Lung (tissue), 12 donors: ENCODE results near the gene RNH1. TPM values are rescaled to one million over a fixed set of nuclear protein-coding genes. Genes with fewer than 3 reads are reported as not detected.

Source experiments
- ATAC-seq: fragments of 200-7000 bp; cut with Tn5 transposase; one replicate; pipeline ENCODE4 v1.9.1; 2020; ENCODE audit warnings: moderate number of reproducible peaks; ENCODE audit not compliant: insufficient read depth, low FRiP score
- DNase-seq, 3 donors: peaks; one replicate each; pipeline ENCODE4 v3.0.0-alpha.2; 2013 to 2017
- H3K27ac ChIP-seq, 2 donors: one replicate each; pipeline ENCODE4 v1.5.1; 2013; ENCODE audit warnings: mild to moderate bottlenecking in 2 of 2, moderate library complexity in 2 of 2, control low read depth in 1 of 2, inconsistent platforms in 1 of 2, low read depth in 1 of 2, low read length in 1 of 2
- H3K27me3 ChIP-seq, 3 donors: one replicate each; pipeline ENCODE4 v1.5.1; 2013; ENCODE audit warnings: low read length in 2 of 3; ENCODE audit not compliant: control insufficient read depth in 3 of 3, insufficient read depth in 3 of 3
- H3K36me3 ChIP-seq, 4 donors: one replicate each; pipeline ENCODE4 v1.5.1; 2013; ENCODE audit warnings: low read length in 4 of 4, mild to moderate bottlenecking in 1 of 4, moderate library complexity in 1 of 4; ENCODE audit not compliant: control insufficient read depth in 4 of 4, insufficient read depth in 4 of 4
- H3K4me1 ChIP-seq, 5 donors: one replicate each; pipeline ENCODE4 v1.5.1; 2013; ENCODE audit warnings: low read length in 5 of 5, mild to moderate bottlenecking in 2 of 5, moderate library complexity in 1 of 5; ENCODE audit not compliant: control insufficient read depth in 5 of 5, insufficient read depth in 5 of 5
- H3K4me3 ChIP-seq: one replicate; pipeline ENCODE4 v1.5.1; 2013; ENCODE audit warnings: mild to moderate bottlenecking, control low read depth, moderate library complexity
- H3K9ac ChIP-seq, 2 donors: one replicate each; pipeline ENCODE4 v1.5.1; 2013; ENCODE audit warnings: low read length in 2 of 2, control low read depth in 1 of 2; ENCODE audit not compliant: insufficient read depth in 1 of 2
- H3K9me3 ChIP-seq, 4 donors: one replicate each; pipeline ENCODE4 v1.5.1; 2013; ENCODE audit warnings: low read length in 3 of 4, mild to moderate bottlenecking in 1 of 4, moderate library complexity in 1 of 4; ENCODE audit not compliant: control insufficient read depth in 4 of 4, insufficient read depth in 3 of 4
- CTCF ChIP-seq: IDR thresholded peaks from 2 replicates; pipeline ENCODE4 v1.5.1; 2012; ENCODE audit warnings: mild to moderate bottlenecking; ENCODE audit errors: control extremely low read depth, extremely low read depth
- WGBS, 2 donors: extraction: QIAGEN DNeasy Blood & Tissue Kit; methylation state at CpG; one replicate each; pipeline ENCODE4 v1.1.7; 2013; 5-methylcytosine and 5-hydroxymethylcytosine counted together
- polyA plus RNA-seq, 2 donors: library from polyadenylated mRNA; stranded (reverse); fragments of 200-250 nt; gene quantifications; one replicate each; pipeline ENCODE4 v1.2.1, GENCODE V29; 2013
- total RNA-seq, 2 donors: library from RNA; depleted of rRNA in 1 of 2; stranded (reverse); fragments of >200 nt in 1 of 2; gene quantifications; one replicate each; pipeline ENCODE4 v1.2.1, GENCODE V29; 2014 to 2021
- donor health status: control.
- donor health status: control.
- donor health status: Bipolar disorder and iron deficiency.
- donor health status: healthy.
- donor health status: DM: yes; HTN: yes; CAD: no.

RNH1 gene
- total and polyA plus RNA-seq, 4 donors: 152 to 315 (median 233) TPM

DNA sequence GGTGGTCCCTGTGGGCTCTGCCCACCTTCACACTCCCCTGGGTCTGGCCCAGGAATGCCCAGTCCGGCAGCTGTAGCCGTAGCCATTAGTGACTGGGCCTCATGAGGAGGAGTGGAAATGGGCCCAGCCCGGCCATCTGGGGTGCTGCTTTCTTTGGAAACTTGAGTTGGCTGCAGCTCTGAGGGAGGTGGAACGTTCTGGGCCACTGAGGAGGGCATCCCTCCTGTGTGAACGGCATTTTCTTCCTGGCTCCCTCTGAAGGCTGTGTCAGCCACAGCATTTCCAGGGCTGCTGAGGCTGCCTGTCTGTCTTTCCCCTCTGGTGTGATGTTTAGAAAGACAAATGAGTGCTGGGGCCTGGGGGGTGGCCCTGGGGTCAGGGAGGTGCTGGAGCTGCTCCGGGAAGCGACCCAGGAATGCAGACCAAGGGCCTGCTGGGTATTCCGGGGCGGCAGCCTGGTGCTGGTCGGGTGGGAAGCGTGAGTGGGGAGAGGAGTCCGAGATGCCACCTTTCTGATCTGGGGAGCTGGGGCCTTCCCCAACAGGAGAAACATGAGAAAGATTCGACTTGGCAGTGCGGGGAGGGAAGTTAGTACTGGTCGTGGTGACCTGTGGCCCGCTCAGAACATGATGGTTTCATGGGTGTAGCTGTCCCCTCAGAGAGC, 29.9 kb downstream of the RNH1 start:
- no peak for TF ChIP-seq CTCF
- no peak for DNase-seq
- peaks cover 0 to 7% (median 5%) of the 10 kb centered on the region in 4 donors for H3K36me3 ChIP-seq
- no peaks in the 10 kb centered on the region for H3K27me3 ChIP-seq
- no peak overlapping the region for H3K4me3 ChIP-seq
- H3K9me3 ChIP-seq: no peaks in the 10 kb centered on the region
- no peaks in the 10 kb centered on the region for H3K4me1 ChIP-seq
- no peak overlapping the region for H3K27ac ChIP-seq
- no peak for ATAC-seq
- WGBS, 2 donors: 86 to 88% methylated on average over 16 of the region's 16 CpGs
- no peak overlapping the region for H3K9ac ChIP-seq

- no peaks in the 10 kb centered on the region for H3K4me1 ChIP-seq
- H3K36me3 ChIP-seq: peaks cover 0 to 7% (median 4%) of the 10 kb centered on the region in 4 donors
- H3K27me3 ChIP-seq: no peaks in the 10 kb centered on the region
- TF ChIP-seq CTCF: no peak
- ATAC-seq: no peak
- no peaks in the 10 kb centered on the region for H3K9me3 ChIP-seq
- no peak overlapping the region for H3K9ac ChIP-seq
- H3K27ac ChIP-seq: no peak overlapping the region
- DNase-seq: no peak
- 96 to 99% methylated on average over 15 of the region's 15 CpGs for WGBS, 2 donors
- H3K4me3 ChIP-seq: no peak overlapping the region
Measured at GRCh38 chr11:476416-476815, 30.6 kb downstream of the RNH1 start.

DNA sequence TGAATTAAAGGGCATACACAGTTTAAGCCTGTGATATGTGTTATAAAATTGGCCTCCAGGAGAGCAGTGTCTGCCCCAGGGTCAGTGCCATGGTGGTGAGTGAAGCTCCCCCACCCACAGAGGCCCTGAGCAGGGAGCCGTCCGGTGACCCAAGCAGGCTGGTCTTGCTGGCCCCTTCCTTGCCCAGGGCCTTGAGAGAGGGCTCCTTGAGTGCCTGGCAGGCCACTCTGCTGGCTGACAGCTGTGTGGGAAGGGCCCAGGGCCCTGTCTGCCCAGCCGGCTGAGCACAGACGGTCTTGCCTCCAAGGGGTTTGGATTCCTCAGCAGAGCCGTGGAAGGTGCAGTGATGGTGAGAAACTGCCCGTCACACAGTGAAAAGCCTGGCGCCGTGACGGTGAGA, 31.1 kb downstream of the RNH1 start:
- H3K4me3 ChIP-seq: no peak overlapping the region
- no peak for DNase-seq
- no peak overlapping the region for H3K27ac ChIP-seq
- no peaks in the 10 kb centered on the region for H3K27me3 ChIP-seq
- no peaks in the 10 kb centered on the region for H3K4me1 ChIP-seq
- ATAC-seq: no peak
- H3K9ac ChIP-seq: no peak overlapping the region
- WGBS, 2 donors: 95 to 96% methylated on average over 9 of the region's 9 CpGs
- H3K36me3 ChIP-seq: peaks cover 0 to 7% (median 3%) of the 10 kb centered on the region in 4 donors
- TF ChIP-seq CTCF: no peak
- H3K9me3 ChIP-seq: no peaks in the 10 kb centered on the region

DNA sequence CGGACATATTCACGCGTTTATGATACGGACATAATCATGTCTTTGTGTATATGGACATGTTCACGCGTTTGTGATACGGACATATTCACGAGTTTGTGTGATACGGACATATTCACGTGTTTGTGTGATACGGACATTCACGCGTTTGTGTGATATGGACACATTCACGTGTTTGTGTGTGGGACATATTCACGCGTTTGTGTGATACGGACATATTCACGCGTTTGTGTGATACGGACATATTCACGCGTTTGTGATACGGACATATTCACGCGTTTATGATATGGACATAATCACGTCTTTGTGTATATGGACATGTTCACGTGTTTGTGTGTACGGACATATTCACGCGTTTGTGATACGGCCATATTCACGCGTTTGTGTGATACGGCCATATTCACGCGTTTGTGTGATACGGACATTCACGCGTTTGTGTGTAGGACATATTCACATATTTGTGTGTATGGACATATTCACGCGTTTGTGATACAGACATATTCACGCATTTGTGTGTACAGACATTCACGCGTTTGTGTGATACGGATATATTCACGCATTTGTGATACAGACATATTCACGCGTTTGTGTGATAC, 32.0 kb downstream of the RNH1 start:
- no peaks in the 10 kb centered on the region for H3K9me3 ChIP-seq
- no peak for ATAC-seq
- H3K4me3 ChIP-seq: no peak overlapping the region
- H3K9ac ChIP-seq: no peak overlapping the region
- peaks cover 2 to 3% (median 2%) of the 10 kb centered on the region in 5 donors for H3K4me1 ChIP-seq
- peaks cover 0 to 7% (median 3%) of the 10 kb centered on the region in 4 donors for H3K36me3 ChIP-seq
- no peak for TF ChIP-seq CTCF
- no peak for DNase-seq
- 95 to 98% methylated on average over 48 of the region's 48 CpGs for WGBS, 2 donors
- no peak overlapping the region for H3K27ac ChIP-seq
- H3K27me3 ChIP-seq: no peaks in the 10 kb centered on the region
